PC-9 (cell line): ENCODE measurements around the gene MERTK.
"Not testable (repeated sequence)": the region's sequence is repeated elsewhere in the genome, so short reads cannot be mapped to it uniquely, and the experiment has no call there.

Source experiments
- CTCF ChIP-seq: fragments of 200-600 bp; sonication (generic); conservative IDR thresholded peaks from 2 replicates; pipeline ENCODE4 v1.6.1; 2017; ENCODE audit warnings: mixed run types, antibody characterized with exemption, mild to moderate bottlenecking, moderate library complexity
- EZH2 ChIP-seq: fragments of 200-600 bp; sonication (generic); IDR thresholded peaks from 2 replicates; pipeline ENCODE4 v1.8.0; 2017; ENCODE audit warnings: antibody characterized with exemption, low read depth

- not testable (repeated sequence) for TF ChIP-seq CTCF, EZH2
Measured at GRCh38 chr2:111933900-111934299, 35.5 kb downstream of the MERTK start.
